Sigmoid colon (tissue), 7 donors: ENCODE measurements around the gene INF2. TPM values are rescaled to one million over a fixed set of nuclear protein-coding genes. Genes with fewer than 3 reads are reported as not detected.

Experiments
- DNase-seq: peaks from one replicate; pipeline ENCODE4 v3.0.0-alpha.2; 2019
- H3K27ac ChIP-seq, 4 donors: fragments of 200-600 bp; sonication (generic); one replicate each; pipeline ENCODE4 v1.5.1; 2016 to 2019; ENCODE audit warnings: mild to moderate bottlenecking in 1 of 4
- H3K27me3 ChIP-seq, 3 donors: fragments of 200-600 bp; sonication (generic); one replicate each; pipeline ENCODE4 v1.5.1; 2019; ENCODE audit warnings: mild to moderate bottlenecking in 1 of 3
- H3K36me3 ChIP-seq, 4 donors: fragments of 200-600 bp; sonication (generic); one replicate each; pipeline ENCODE4 v1.5.1; 2016 to 2019
- H3K4me1 ChIP-seq, 4 donors: fragments of 200-600 bp; sonication (generic); one replicate each; pipeline ENCODE4 v1.5.1; 2017 to 2019
- H3K4me3 ChIP-seq, 4 donors: fragments of 200-600 bp; sonication (generic); one replicate each; pipeline ENCODE4 v1.5.1; 2017 to 2019; ENCODE audit warnings: mild to moderate bottlenecking in 2 of 4, moderate library complexity in 1 of 4
- H3K9me3 ChIP-seq, 4 donors: fragments of 200-600 bp in 3 of 4; sonication (generic) in 3 of 4; one replicate each; pipeline versions ENCODE4 v1.5.1 to v1.6.1; 2013 to 2019
- EP300 ChIP-seq, 4 donors: sonication (generic); formaldehyde crosslinking; IDR thresholded peaks; one replicate each; pipeline ENCODE4 v1.6.1; 2017; ENCODE audit warnings: antibody characterized with exemption in 4 of 4
- POLR2A ChIP-seq, 2 donors: fragments of 450-650 bp; IDR thresholded peaks; one replicate each; pipeline ENCODE4 v1.6.1; 2016; ENCODE audit warnings: antibody characterized with exemption in 2 of 2, mild to moderate bottlenecking in 2 of 2, moderate library complexity in 2 of 2
- POLR2AphosphoS5 ChIP-seq, 4 donors: sonication (generic); formaldehyde crosslinking; IDR thresholded peaks; one replicate each; pipeline ENCODE4 v1.6.1; 2017; ENCODE audit warnings: antibody characterized with exemption in 4 of 4
- WGBS, 2 donors: extraction: QIAGEN DNeasy Blood & Tissue Kit; methylation state at CpG; one replicate each; pipeline ENCODE4 v1.1.7; 2013; 5-methylcytosine and 5-hydroxymethylcytosine counted together
- intact Hi-C: fragments of 100-400 bp; cut with DNase I; formaldehyde crosslinking; loops from one replicate; pipeline ENCODE4 v1.15.1; 2023
- polyA plus RNA-seq, 3 donors: library from polyadenylated mRNA; stranded (reverse); fragments of 200-250 nt; gene quantifications; one replicate each; pipeline ENCODE4 v1.2.3, GENCODE V29; 2013
- total RNA-seq, 4 donors: library from RNA; depleted of rRNA; stranded (reverse); fragments of >200 nt; gene quantifications; one replicate each; pipeline ENCODE4 v1.1.0, GENCODE V29; 2016
- TF ChIP-seq, protein P1 (sequence below), 4 experiments: fragments of 450-650 bp in 3 of 4; fragments of 200-600 bp in 1 of 4; IDR thresholded peaks; one replicate each; pipeline ENCODE4 v1.5.1; 2016 to 2019; ENCODE audit warnings: antibody characterized with exemption in 4 of 4, mild to moderate bottlenecking in 3 of 4, moderate library complexity in 2 of 4
- donor health status: healthy with polysubstance abuse.
- donor health status: Bipolar disorder and iron deficiency.
- donor health status: healthy.

INF2 gene
- total and polyA plus RNA-seq, 7 donors, result 26.3 to 169 (median 67.0) TPM

DNA sequence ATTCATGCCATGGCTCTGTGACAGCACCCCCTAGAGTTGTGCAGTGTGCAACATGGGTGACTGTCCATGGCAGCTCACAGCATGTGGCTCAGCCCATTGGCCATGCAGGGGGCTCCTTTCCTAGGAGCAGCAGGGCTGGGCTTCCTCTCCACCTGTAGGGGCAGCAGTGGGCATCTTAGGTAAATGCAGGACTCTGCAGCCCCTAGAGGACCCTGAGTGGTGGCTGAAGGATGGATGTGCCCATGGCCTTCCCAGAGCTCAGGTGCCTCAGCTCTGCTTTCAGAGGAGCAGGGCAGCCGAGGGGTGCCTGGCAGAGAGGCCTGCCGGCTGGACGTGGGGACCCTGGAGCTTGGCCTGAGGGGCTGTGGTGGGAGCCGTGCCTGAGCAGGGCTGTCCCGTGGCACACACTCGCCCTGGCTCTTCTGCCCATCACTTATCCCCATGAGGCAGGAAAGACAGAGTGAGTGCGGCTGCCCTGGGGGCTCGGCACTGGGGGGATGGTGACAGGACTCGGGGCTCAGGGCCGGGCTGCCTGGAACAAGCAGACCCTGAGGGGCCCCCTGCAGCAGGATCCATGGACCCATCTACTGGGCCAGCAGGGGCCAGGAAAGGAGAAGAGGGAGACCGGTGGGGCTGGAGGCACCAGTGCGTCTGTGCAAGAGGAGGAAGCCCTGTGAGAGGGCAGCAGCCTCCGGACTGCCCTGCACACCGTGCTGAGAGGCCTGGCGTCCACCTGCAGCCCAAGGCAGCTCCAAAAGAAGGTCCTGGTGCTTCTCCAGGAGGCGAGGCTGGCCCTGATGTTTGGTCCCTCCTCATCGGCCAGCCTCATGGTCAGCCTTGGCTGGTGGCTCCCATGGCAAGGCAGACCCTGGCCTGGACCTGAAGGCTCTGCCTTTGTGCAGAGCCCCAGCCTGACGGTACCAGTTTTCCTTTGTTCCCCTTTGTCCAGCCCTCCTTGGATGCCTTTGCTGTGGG lies 42.2 kb downstream of the INF2 start:
- Histone ChIP-seq H3K9me3 (no peaks in the 10 kb centered on the region), H3K4me1 (peaks cover 0 to 17% (median 11%) of the 10 kb centered on the region in 4 donors), H3K36me3 (no peaks in the 10 kb centered on the region), H3K27ac (peak overlapping the region in 1 of 4 donors; percentile 8), H3K27me3 (peaks cover 0 to 14% (median 0%) of the 10 kb centered on the region in 3 donors), H3K4me3 (no peak overlapping the region)
- WGBS, 2 donors, result 90 to 93% methylated on average over 18 of the region's 18 CpGs
- intact Hi-C loops, result no loop called here
- no peak for DNase-seq
- TF ChIP-seq EP300 (IDR thresholded peaks at IDR 0.05), result no peak
- TF ChIP-seq POLR2AphosphoS5 (IDR thresholded peaks at IDR 0.05), result no peak

DNA sequence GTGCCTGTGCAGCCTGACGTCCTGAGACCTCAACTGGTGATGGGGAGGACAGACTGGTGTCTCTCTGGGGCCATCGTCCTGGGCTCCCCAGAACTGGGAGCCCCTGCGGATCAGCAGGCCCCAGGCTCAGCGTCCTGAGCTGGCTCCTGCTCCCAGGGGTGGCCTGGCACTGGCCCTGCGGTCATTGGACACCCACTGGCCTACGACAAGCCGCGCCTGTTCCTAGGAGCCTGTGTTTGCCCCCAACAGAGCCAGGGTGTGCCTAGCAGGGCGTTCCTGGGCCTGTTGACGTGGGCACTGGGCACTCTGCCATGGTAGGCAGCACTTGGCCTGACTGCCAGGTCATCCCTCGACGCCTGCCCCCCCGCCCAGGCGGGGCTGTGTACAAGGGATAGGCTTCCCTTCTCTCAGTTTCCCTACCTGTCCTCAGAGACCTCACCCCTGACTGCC lies 43.0 kb downstream of the INF2 start:
- WGBS, 2 donors, result 24 to 66% methylated on average over 14 of the region's 14 CpGs

DNA sequence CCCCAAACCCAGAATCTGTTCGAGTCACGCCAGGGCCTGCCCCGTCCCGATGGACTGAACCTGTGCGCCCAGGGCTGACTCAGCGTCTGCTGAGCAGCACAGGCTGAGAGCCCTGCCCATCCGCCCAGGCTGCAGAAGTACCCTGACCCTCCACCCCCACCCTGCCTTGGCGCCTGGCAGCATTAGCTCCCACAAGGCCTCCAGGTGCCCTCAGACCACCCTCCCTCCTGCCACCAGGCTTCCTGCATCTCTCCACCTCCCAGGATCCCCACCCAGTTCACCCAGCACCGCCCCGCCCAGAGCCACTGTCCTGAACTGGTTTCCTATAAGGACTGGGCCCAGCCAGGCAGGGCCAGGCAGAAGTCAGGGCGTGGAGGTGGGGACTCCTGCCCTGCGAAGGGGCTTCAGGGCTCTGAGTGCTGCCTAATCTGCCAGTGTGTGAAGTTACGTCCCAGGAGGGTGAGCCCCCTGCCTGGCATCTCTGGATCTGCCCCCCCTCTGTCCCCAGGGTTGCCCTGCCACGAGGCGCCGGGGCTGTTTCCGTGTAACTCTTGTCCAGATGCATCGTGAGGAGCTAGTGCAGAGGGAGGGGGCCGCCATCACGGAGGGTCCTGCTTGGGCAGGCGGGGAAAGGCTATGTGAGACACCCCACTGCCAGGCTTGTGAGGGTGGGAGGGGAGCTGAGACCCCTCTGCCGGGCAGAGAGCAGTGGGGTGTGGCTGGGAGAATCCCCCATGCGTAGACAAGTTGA lies 43.7 kb downstream of the INF2 start:
- H3K27me3 ChIP-seq, result peaks cover 0 to 2% (median 0%) of the 10 kb centered on the region in 3 donors
- WGBS, 2 donors, result 44 to 78% methylated on average over 23 of the region's 23 CpGs
- no peak for DNase-seq
- no peaks in the 10 kb centered on the region for H3K9me3 ChIP-seq
- no peak overlapping the region for H3K4me3 ChIP-seq
- no peaks in the 10 kb centered on the region for H3K36me3 ChIP-seq
- H3K4me1 ChIP-seq, result peaks cover 0 to 20% (median 12%) of the 10 kb centered on the region in 4 donors
- TF ChIP-seq POLR2AphosphoS5 (IDR thresholded peaks at IDR 0.05) (no peak), POLR2A (IDR thresholded peaks at IDR 0.05) (no peak), EP300 (IDR thresholded peaks at IDR 0.05) (no peak)
- TF ChIP-seq, protein P1, sequence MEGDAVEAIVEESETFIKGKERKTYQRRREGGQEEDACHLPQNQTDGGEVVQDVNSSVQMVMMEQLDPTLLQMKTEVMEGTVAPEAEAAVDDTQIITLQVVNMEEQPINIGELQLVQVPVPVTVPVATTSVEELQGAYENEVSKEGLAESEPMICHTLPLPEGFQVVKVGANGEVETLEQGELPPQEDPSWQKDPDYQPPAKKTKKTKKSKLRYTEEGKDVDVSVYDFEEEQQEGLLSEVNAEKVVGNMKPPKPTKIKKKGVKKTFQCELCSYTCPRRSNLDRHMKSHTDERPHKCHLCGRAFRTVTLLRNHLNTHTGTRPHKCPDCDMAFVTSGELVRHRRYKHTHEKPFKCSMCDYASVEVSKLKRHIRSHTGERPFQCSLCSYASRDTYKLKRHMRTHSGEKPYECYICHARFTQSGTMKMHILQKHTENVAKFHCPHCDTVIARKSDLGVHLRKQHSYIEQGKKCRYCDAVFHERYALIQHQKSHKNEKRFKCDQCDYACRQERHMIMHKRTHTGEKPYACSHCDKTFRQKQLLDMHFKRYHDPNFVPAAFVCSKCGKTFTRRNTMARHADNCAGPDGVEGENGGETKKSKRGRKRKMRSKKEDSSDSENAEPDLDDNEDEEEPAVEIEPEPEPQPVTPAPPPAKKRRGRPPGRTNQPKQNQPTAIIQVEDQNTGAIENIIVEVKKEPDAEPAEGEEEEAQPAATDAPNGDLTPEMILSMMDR (IDR thresholded peaks at IDR 0.05), result no peak
- intact Hi-C loops, result no loop called here
- H3K27ac ChIP-seq, result no peak overlapping the region

More for the DNA sequence above, 43.0 kb downstream of the INF2 start:
- Histone ChIP-seq H3K9me3 (no peaks in the 10 kb centered on the region), H3K36me3 (no peaks in the 10 kb centered on the region), H3K27me3 (peaks cover 0 to 7% (median 0%) of the 10 kb centered on the region in 3 donors), H3K4me1 (peaks cover 0 to 20% (median 12%) of the 10 kb centered on the region in 4 donors), H3K4me3 (no peak overlapping the region), H3K27ac (peak overlapping the region in 1 of 4 donors; percentile 8)
- intact Hi-C loops, result no loop called here
- TF ChIP-seq, protein P1 (IDR thresholded peaks at IDR 0.05), result no peak
- TF ChIP-seq POLR2A (IDR thresholded peaks at IDR 0.05), result no peak
- TF ChIP-seq EP300 (IDR thresholded peaks at IDR 0.05), result no peak
- TF ChIP-seq POLR2AphosphoS5 (IDR thresholded peaks at IDR 0.05), result no peak
- no peak for DNase-seq

- H3K9me3 ChIP-seq, result no peaks in the 10 kb centered on the region
- no peaks in the 10 kb centered on the region for H3K36me3 ChIP-seq
- peaks cover 0 to 20% (median 12%) of the 10 kb centered on the region in 4 donors for H3K4me1 ChIP-seq
- H3K27ac ChIP-seq, result no peak overlapping the region
- DNase-seq, result no peak
- 82 to 90% methylated on average over 6 of the region's 6 CpGs for WGBS, 2 donors
- intact Hi-C loops, result no loop called here
- H3K27me3 ChIP-seq, result no peaks in the 10 kb centered on the region
- no peak overlapping the region for H3K4me3 ChIP-seq
- no peak for TF ChIP-seq EP300 (IDR thresholded peaks at IDR 0.05)
- TF ChIP-seq POLR2A (IDR thresholded peaks at IDR 0.05), result no peak
- no peak for TF ChIP-seq POLR2AphosphoS5 (IDR thresholded peaks at IDR 0.05)
- TF ChIP-seq, protein P1 (IDR thresholded peaks at IDR 0.05), result no peak
Observed at GRCh38 chr14:104734051-104734587, 44.7 kb downstream of the INF2 start.
